Neural crest cell (in vitro differentiated cells): ENCODE measurements around the gene RIPK3. TPM values are rescaled to one million over a fixed set of nuclear protein-coding genes. Genes with fewer than 3 reads are reported as not detected.
"Not testable (repeated sequence)": the region's sequence is repeated elsewhere in the genome, so short reads cannot be mapped to it uniquely, and the experiment has no call there.

Source experiments
- DNase-seq: peaks from one replicate; pipeline ENCODE4 v3.0.0; 2021; ENCODE audit warnings: low read depth, mixed read lengths, low spot score
- H3K27ac Mint-ChIP-seq: one replicate; pipeline ENCODE4 v1.8.0; 2021; ENCODE audit warnings: mild to moderate bottlenecking, mixed read lengths; ENCODE audit not compliant: unreplicated experiment
- H3K27me3 Mint-ChIP-seq: 2 replicates; pipeline ENCODE4 v1.8.0; 2021; ENCODE audit warnings: low read depth, mild to moderate bottlenecking, mixed read lengths
- H3K36me3 Mint-ChIP-seq: 2 replicates; pipeline ENCODE4 v1.8.0; 2021; ENCODE audit warnings: low read depth, mild to moderate bottlenecking, mixed read lengths
- H3K4me1 Mint-ChIP-seq: 2 replicates; pipeline ENCODE4 v1.8.0; 2021; ENCODE audit warnings: mixed read lengths
- H3K4me3 Mint-ChIP-seq: one replicate; pipeline ENCODE4 v1.8.0; 2021; ENCODE audit warnings: mild to moderate bottlenecking, mixed read lengths
- H3K9me3 Mint-ChIP-seq: 2 replicates; pipeline ENCODE4 v1.8.0; 2021; ENCODE audit warnings: mixed read lengths
- CTCF ChIP-seq: fragments of 200-600 bp; sonication (generic); conservative IDR thresholded peaks from 2 replicates; pipeline ENCODE4 v1.5.0; 2021; ENCODE audit warnings: antibody characterized with exemption, mild to moderate bottlenecking
- total RNA-seq: library from RNA; stranded (reverse); gene quantifications from 2 replicates; pipeline ENCODE4 v1.2.1, GENCODE V29; 2021

RIPK3 gene
- total RNA-seq, 1 donor from 2014 or later, result not detected

DNA sequence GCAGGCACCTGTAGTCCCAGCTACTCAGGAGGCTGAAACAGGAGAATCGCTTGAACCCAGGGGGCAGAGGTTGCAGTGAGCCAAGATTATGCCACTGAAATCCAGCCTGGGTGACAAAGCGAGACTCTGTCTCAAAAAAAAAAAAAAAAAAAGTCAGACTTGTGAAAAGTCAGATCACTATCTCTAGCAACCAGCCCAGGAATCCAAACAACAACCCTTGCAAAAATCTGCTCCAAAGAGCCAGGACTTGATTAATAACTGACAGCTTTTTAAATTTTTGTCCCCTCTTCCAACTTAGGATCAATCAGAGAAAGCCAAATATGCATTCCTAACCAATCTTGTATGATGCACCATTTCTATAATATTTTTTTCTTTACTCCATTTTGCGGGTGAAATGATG is 20.5 kb upstream of the RIPK3 start:
- Mint-ChIP-seq H3K27ac (no peak overlapping the region), H3K4me1 (no peaks in the 10 kb centered on the region), H3K9me3 (no peaks in the 10 kb centered on the region), H3K27me3 (peaks cover 58% of the 10 kb centered on the region), H3K4me3 (no peak overlapping the region), H3K36me3 (no peaks in the 10 kb centered on the region)
- no peak for TF ChIP-seq CTCF
- DNase-seq, result no peak

- H3K27me3 Mint-ChIP-seq, result peaks cover 66% of the 10 kb centered on the region
- H3K36me3 Mint-ChIP-seq, result no peaks in the 10 kb centered on the region
- H3K27ac Mint-ChIP-seq, result no peak overlapping the region
- no peaks in the 10 kb centered on the region for H3K9me3 Mint-ChIP-seq
- no peak overlapping the region for H3K4me3 Mint-ChIP-seq
- no peak for DNase-seq
- no peak for TF ChIP-seq CTCF
- H3K4me1 Mint-ChIP-seq, result no peaks in the 10 kb centered on the region
Measured at GRCh38 chr14:24356208-24356607, 16.4 kb upstream of the RIPK3 start.

GRCh38 chr14:24355009-24355408 is 15.2 kb upstream of the RIPK3 start:
- TF ChIP-seq CTCF, result no peak
- Mint-ChIP-seq H3K27ac (no peak overlapping the region), H3K4me1 (no peaks in the 10 kb centered on the region), H3K9me3 (no peaks in the 10 kb centered on the region), H3K36me3 (no peaks in the 10 kb centered on the region), H3K4me3 (no peak overlapping the region), H3K27me3 (peaks cover 67% of the 10 kb centered on the region)
- no peak for DNase-seq

DNA sequence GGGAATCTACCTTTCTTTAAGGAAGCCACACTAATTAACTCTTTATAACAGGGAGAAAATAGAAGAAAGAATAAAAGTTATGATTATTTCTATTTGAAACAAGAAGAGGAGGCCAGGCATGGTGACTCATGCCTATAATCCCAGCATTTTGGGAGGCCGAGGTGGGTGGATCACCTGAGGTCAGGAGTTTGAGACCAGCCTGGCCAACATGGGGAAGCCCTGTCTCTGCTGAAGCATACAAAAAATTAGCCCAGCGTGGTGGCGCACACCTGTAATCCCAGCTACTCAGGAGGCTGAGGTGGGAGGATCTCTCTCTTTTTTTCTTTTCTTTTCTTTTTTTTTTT is 14.7 kb upstream of the RIPK3 start:
- not testable (repeated sequence) for H3K27ac Mint-ChIP-seq, H3K4me3 Mint-ChIP-seq, H3K4me1 Mint-ChIP-seq, DNase-seq, H3K9me3 Mint-ChIP-seq, H3K36me3 Mint-ChIP-seq
- H3K27me3 Mint-ChIP-seq, result peaks cover 67% of the 10 kb centered on the region

DNA sequence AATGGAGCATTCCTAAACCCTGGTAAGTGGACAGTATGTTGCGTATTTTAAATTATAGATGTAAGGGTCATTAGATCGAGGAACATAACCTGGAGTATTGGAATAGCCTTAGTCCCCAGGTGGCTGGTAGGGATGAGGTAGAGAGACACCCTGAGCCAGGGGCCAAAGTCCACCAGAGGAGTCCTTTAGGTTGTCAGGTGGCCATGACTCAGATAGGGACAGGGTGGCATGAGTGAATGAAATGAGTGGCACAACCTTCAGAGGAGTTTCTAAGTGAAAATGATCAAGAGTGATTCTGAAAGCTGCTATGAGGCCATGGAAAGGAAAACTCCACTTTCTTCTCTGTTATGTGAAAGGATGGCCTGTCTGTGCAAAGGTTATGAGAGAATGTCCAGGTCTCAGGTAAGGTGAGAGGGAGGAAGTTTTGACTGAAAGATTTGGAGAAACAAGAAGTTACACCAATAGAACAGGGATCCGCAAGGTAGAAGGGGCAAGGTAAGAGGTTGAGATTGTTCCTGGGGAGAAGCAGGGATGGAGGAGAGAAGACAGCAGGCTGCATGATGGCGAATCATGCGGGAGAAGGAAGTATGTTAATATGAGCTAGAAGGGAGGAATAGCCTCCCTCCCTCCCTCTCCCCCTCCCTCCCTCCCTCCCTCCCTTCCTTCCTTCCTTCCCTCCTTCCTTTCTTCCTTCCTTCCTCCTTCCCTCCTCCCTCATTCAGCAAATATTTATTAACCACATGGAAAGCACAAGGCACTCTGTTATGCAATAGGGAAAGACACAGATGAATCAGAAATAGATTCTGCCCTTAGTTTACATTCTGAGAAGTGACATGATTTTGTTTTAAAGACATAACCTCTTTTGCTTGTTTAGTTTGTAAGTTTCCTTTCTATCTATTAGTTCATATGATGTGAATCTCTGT is 14.0 kb upstream of the RIPK3 start:
- no peaks in the 10 kb centered on the region for H3K9me3 Mint-ChIP-seq
- no peak overlapping the region for H3K27ac Mint-ChIP-seq
- no peaks in the 10 kb centered on the region for H3K36me3 Mint-ChIP-seq
- TF ChIP-seq CTCF, result no peak
- no peak overlapping the region for H3K4me3 Mint-ChIP-seq
- H3K27me3 Mint-ChIP-seq, result peaks cover 73% of the 10 kb centered on the region
- H3K4me1 Mint-ChIP-seq, result no peaks in the 10 kb centered on the region
- no peak for DNase-seq

- Mint-ChIP-seq H3K4me3 (no peak overlapping the region), H3K9me3 (no peaks in the 10 kb centered on the region), H3K36me3 (no peaks in the 10 kb centered on the region), H3K27me3 (peaks cover 78% of the 10 kb centered on the region), H3K27ac (no peak overlapping the region), H3K4me1 (no peaks in the 10 kb centered on the region)
- no peak for TF ChIP-seq CTCF
- DNase-seq, result no peak
Measured at GRCh38 chr14:24351517-24351916, 11.7 kb upstream of the RIPK3 start.
